GM12891 (cell line): Measurements from ENCODE around the gene INPP5D.
A peak's percentile ranks its signal among the peaks of the same experiment; 100 is the strongest.

Experiments used
- DNase-seq: peaks from one replicate; pipeline ENCODE4 v3.0.0; 2011; ENCODE audit warnings: low spot score; ENCODE audit not compliant: insufficient read length
- FAIRE-seq: peaks from 2 replicates; lab custom pipeline; 2011; peaks lifted over from hg19 to GRCh38; lab: Jason Lieb, UNC
- PAX5 ChIP-seq: IDR thresholded peaks from 2 replicates; pipeline ENCODE4 v1.6.1; 2011; ENCODE audit warnings: low read length, moderate library complexity, mild to moderate bottlenecking; ENCODE audit not compliant: insufficient read depth, severe bottlenecking
- POLR2A ChIP-seq: IDR thresholded peaks from 2 replicates; pipeline ENCODE4 v1.6.1; 2011; ENCODE audit warnings: low read depth, low read length, control low read depth
- POLR2AphosphoS5 ChIP-seq: IDR thresholded peaks from 2 replicates; pipeline ENCODE4 v1.6.1; 2011; ENCODE audit warnings: low read depth, low read length, control low read depth
- POU2F2 ChIP-seq: IDR thresholded peaks from 2 replicates; pipeline ENCODE4 v1.6.1; 2011; ENCODE audit warnings: low read depth, mild to moderate bottlenecking, control low read depth, low read length, moderate library complexity
- SPI1 ChIP-seq: IDR thresholded peaks from 2 replicates; pipeline ENCODE4 v1.6.1; 2011; ENCODE audit warnings: low read depth, low read length, control low read depth
- TAF1 ChIP-seq: IDR thresholded peaks from 2 replicates; pipeline ENCODE4 v1.6.1; 2011; ENCODE audit warnings: low read depth, low read length, control low read depth

The INPP5D gene

DNA sequence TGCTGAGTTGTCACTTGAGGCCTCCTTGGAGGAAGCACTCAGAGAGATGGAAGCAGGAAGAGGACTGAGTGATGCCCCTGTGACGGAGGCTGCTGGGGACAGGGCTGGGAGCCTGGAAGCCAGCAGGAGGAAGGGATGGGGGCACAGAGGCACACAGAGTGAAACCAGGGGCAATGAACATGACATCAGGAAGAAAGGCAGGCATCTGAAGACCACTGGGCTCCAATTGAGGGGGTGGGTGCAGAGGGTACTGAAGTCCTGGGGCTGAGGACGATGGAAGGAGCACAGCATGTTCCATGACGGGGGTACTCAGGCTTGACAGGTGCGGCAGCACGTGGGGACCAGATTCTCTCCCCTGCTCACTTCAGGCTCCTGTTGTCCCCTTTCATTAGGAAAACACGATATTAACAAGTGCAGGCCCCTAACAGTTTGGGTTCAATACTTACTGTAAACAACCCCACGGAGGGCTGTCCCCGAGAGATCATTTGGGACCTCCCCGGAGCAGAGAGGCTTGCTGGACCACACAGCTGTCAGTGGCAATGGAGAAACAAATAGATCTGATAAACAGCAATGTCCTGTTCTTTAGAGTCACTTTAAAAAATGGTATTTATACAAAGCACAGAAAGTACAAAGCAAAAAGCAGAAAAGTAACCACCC, 8.7 kb downstream of the INPP5D start:
- FAIRE-seq, result peak; percentile 87
- no peak for TF ChIP-seq TAF1
- TF ChIP-seq POLR2A, result no peak; the same call in 1 of the 2 replicates
- TF ChIP-seq POLR2AphosphoS5, result peak; percentile 69; the same call in 1 of the 2 replicates
- TF ChIP-seq POU2F2, result no peak
- TF ChIP-seq SPI1, result no peak

DNA sequence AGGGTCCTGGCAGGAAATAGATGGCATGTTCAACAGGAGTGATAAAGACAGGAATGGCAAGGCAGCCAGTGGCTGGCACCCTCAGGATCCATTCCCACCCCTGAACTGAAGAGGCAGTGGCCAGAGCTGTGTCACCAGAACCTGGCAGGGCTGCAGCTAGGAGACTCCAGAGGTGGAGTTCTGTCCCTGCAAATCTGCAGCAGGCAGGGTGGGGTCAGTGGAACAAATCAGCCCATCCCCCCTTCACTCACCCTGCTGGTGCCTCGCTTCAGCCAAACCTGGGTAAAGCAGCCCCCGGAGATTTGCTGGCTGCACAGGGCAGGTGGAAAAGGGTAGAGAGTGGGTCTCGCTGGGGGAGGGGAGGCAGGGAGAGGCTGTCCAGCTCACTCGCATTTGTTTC, 12.7 kb downstream of the INPP5D start:
- TF ChIP-seq PAX5, result no peak
- TF ChIP-seq POLR2A, result no peak
- TF ChIP-seq SPI1, result no peak
- TF ChIP-seq POU2F2, result no peak
- no peak for TF ChIP-seq POLR2AphosphoS5
- TF ChIP-seq TAF1, result no peak
- FAIRE-seq (peak; percentile 78), DNase-seq (no peak)

More for the DNA sequence above, 8.7 kb downstream of the INPP5D start:
- no peak for DNase-seq

DNA sequence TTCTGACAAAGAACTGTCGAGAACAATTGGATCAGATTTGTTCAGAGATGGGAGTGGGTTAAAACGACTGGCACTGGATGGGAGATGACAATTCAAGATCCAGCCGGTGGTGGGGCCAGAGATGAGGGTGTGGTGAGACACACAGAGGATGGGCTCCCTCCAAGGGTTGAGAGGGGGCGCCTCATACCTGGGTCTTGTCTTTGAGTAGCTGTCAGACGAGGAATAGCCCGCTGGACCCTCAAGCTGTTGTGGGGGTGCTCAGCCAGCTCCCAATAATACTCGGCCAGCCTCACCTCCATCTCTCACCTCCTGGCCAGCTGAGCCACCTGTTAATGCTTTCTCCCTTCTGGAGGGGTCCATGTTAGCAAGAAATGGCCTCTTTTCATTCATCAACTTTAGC, 14.0 kb downstream of the INPP5D start:
- DNase-seq (no peak), FAIRE-seq (peak; percentile 70)
- TF ChIP-seq PAX5 (no peak), TAF1 (no peak), POU2F2 (no peak), POLR2A (no peak), SPI1 (no peak), POLR2AphosphoS5 (no peak)

DNA sequence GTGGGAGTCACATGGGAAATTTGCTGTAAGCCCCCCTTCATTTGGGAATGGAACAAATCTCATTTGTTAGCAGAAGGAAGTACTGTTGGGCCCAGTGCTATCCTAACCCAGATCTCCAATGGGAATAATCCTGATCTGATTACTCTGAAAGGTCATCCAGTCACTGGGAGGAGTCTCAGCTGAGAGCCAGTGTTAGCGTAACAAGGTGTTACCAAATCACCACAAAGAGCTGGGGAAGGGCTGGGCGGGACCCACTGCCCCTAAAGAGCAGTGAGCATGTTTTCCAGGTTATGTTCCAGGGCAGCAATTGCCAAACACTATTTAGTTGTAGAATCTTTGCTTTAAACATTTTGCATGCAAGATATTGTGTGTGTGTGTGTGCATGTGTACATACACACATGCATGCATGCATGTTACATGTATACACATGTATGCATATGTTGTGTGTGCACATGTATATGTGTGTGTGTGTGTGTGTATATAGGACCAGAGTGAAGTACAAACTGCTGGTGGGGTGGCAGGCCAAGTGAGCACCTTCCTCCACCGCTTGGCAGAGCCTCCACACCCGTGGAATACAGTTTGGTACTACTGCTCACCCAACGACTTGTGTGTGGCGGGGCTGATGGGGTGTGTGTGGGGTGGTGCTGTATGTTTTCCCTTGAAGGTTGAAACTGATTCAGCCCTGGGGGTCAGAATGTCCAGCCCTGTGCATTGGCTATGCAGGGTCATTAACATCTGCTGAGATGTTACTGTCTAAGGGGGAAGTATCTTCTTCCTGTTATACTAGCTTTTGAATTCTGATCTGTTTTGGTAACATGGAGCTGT, 15.2 kb downstream of the INPP5D start:
- FAIRE-seq (no peak), DNase-seq (no peak)
- no peak for TF ChIP-seq SPI1
- no peak for TF ChIP-seq POU2F2
- no peak for TF ChIP-seq PAX5
- no peak for TF ChIP-seq POLR2AphosphoS5
- TF ChIP-seq POLR2A, result no peak; the same call in 1 of the 2 replicates
- no peak for TF ChIP-seq TAF1

DNA sequence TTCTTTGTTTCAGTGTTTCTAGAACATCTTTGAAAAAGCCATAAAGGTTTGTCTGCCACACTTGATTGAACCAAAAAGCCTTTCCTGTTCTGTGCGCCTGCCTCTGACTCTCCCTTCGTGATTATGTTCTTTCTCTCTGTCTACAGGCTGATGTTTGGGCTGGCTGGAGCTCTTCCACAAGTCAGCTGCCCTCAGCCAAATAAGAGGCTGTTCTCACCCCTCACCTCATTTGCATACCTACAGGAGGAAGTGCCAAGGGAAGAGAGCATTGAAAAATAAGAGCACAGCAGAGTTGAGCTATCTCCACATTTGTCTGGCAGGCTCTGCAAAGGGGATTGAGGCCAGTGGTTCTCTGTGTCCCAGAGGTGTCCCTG, 15.8 kb downstream of the INPP5D start:
- DNase-seq (no peak), FAIRE-seq (peak; percentile 97)
- peak; percentile 84 for TF ChIP-seq SPI1
- no peak for TF ChIP-seq POLR2A
- no peak for TF ChIP-seq PAX5
- TF ChIP-seq TAF1, result no peak
- no peak for TF ChIP-seq POLR2AphosphoS5
- peak; percentile 94 for TF ChIP-seq POU2F2

DNA sequence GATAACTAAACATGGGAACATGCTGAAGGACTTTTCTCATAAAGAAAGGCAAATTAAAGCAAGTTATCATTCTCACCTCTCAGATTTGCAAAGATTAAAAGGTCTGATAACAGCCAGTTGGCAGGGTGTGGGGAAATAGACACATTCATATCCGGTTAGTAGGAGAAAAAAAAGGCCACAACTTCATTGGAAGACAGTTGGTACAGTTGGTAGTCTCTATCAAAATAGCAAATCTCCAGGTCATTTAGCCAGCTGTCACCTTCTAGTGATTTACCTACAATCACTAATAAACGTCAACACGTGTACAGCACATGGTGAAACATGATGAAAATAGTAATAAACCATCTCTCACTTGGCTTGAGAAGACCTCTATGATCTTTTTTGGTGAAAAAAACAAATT, 16.6 kb downstream of the INPP5D start:
- FAIRE-seq, result peak; percentile 84
- DNase-seq, result no peak
- no peak for TF ChIP-seq POLR2AphosphoS5
- TF ChIP-seq SPI1, result no peak
- no peak for TF ChIP-seq PAX5
- TF ChIP-seq POLR2A, result no peak
- TF ChIP-seq POU2F2, result no peak
- no peak for TF ChIP-seq TAF1

- FAIRE-seq (peak; percentile 96), DNase-seq (no peak)
- peak; percentile 80; the same call in 1 of the 2 replicates for TF ChIP-seq POU2F2
- no peak for TF ChIP-seq POLR2A
- peak; percentile 87 for TF ChIP-seq SPI1
- TF ChIP-seq POLR2AphosphoS5, result peak; percentile 69
These were observed 19.3 kb downstream of the INPP5D start for GRCh38 chr2:233079473-233079877.

- FAIRE-seq, result no peak
- DNase-seq, result no peak
- TF ChIP-seq TAF1 (no peak), POLR2A (peak; percentile 47; the same call in 1 of the 2 replicates), SPI1 (peak; percentile 79)
These were observed 20.1 kb downstream of the INPP5D start for GRCh38 chr2:233079953-233080835.

DNA sequence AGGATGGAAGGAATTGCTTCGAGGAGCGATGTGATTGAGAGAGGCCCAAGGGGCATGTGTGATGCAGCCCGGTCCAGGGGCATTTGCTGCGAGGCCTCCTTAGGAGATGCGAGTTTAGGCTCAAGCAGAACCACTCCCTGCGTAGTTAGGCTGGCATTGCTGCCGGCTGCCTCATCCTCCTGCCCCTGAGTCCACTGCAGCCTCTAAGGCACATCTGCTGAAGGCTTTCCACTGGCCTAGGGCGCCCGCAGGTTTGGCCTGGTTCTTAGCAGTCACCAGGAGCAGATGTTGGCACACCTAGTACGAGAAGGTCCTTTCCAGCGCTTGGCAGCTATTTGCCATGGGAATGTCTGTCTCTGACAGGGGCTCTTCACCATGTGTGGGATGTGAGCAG, 20.7 kb downstream of the INPP5D start:
- TF ChIP-seq PAX5, result no peak
- no peak; the same call in 1 of the 2 replicates for TF ChIP-seq POLR2A
- TF ChIP-seq TAF1, result no peak
- DNase-seq, result no peak
- FAIRE-seq, result no peak

GRCh38 chr2:233081232-233081730, 21.1 kb downstream of the INPP5D start:
- TF ChIP-seq SPI1 (peak; percentile 51; the same call in 1 of the 2 replicates), TAF1 (0 out of 2 replicates have a peak, but pooled peaks have one; percentile 31), POLR2AphosphoS5 (peak; percentile 42; the same call in 1 of the 2 replicates), PAX5 (no peak), POU2F2 (no peak; the same call in 1 of the 2 replicates), POLR2A (peak; percentile 16; the same call in 1 of the 2 replicates)
- DNase-seq (no peak), FAIRE-seq (no peak)
